ENCODE results near the gene VEPH1. TPM values are rescaled to one million over a fixed set of nuclear protein-coding genes. Genes with fewer than 3 reads are reported as not detected.

VEPH1 gene
- total and polyA plus RNA-seq, 9 of the 15 experiments (the other 6 are each of a cell fraction or from before 2014, with no cell fraction given), result 4.5 to 15.6 (median 5.8) TPM

- TF ChIP-seq HDAC3 (IDR thresholded peaks at IDR 0.05; ENCODE audit: borderline replicate concordance, partially characterized antibody) (peak; percentile 32), ZNF444 (CRISPR knock-in tag; IDR thresholded peaks at IDR 0.05) (0 out of 2 replicates have a peak, but pooled peaks have one; percentile 41), WHSC1 (IDR thresholded peaks at IDR 0.05; ENCODE audit: low read length) (no peak), HINFP (tag; conservative IDR thresholded peaks at IDR 0.05; ENCODE audit: low read depth) (peak; percentile 18; the same call in 1 of the 2 replicates), IRF1 (CRISPR knock-in tag; IDR thresholded peaks at IDR 0.05; ENCODE audit: borderline replicate concordance) (no peak), ZFP30 (CRISPR knock-in tag; IDR thresholded peaks at IDR 0.05; ENCODE audit: borderline replicate concordance) (no peak), ZNF280A (IDR thresholded peaks at IDR 0.05; ENCODE audit: low read depth, partially characterized antibody) (no peak), ATF4 (CRISPR knock-in tag; IDR thresholded peaks at IDR 0.05) (peak; percentile 93), ZKSCAN3 (CRISPR knock-in tag; IDR thresholded peaks at IDR 0.05) (no peak), KLF13 (tag; IDR thresholded peaks at IDR 0.05; ENCODE audit: borderline replicate concordance, low read depth) (peak; percentile 45; the same call in 1 of the 2 replicates)
These were observed 202.1 kb downstream of the VEPH1 start (continued) for GRCh38 chr3:157300981-157301663.
